K562 (cell line): Measurements from ENCODE around the gene TSPAN15. TPM values are rescaled to one million over a fixed set of nuclear protein-coding genes. Genes with fewer than 3 reads are reported as not detected.

Source experiments
- ATAC-seq: fragments of 200-7000 bp; cut with Tn5 transposase; 3 replicates; pipeline ENCODE4 v1.9.1; 2020; ENCODE audit warnings: moderate library complexity
- BruUV-seq: library from RNA; stranded (reverse); fragments of 400-500 nt; replicated peaks from 2 replicates; lab custom pipeline; 2021; lab: Mats Ljungman, UMichigan
- CTCF ChIA-PET: fragments of 300-600 bp; formaldehyde crosslinking; extraction: SDS; loops from one replicate; lab custom pipeline; 2021; ENCODE audit warnings: low intra/inter-chr PET ratio; lab: Yijun Ruan, JAX
- POLR2A ChIA-PET: fragments of 300-600, 350-650 bp; sonication (Branson Sonifier 250); formaldehyde crosslinking; extraction: SDS; loops from one replicate; lab custom pipeline; 2021; ENCODE audit warnings: antibody characterized with exemption, inconsistent platforms; lab: Yijun Ruan, JAX
- DNase-seq, 4 experiments: peaks; one replicate each; pipeline versions ENCODE4 v3.0.0 to v3.0.0-alpha.2; 2011 to 2018; ENCODE audit warnings: low spot score in 3 of 4, mixed read lengths in 3 of 4; ENCODE audit errors: extremely low read depth in 1 of 4
- FAIRE-seq: peaks from 2 replicates; lab custom pipeline; 2011; peaks lifted over from hg19 to GRCh38; lab: Jason Lieb, UNC
- H2AFZ ChIP-seq: 2 replicates; pipeline ENCODE4 v1.6.0; 2011; ENCODE audit warnings: low read depth, low read length, control low read depth, inconsistent platforms
- H3K27ac ChIP-seq: fragments of 200-600 bp; 3 replicates; pipeline ENCODE4 v1.8.0; 2011; ENCODE audit warnings: low read depth, mild to moderate bottlenecking, control low read depth, inconsistent platforms, low read length, moderate library complexity, mixed read lengths; ENCODE audit errors: extremely low read depth
- H3K27me3 ChIP-seq, 2 experiments: fragments of 300-600 bp in 1 of 2; 2 replicates in 1 of 2; 3 replicates in 1 of 2; pipeline versions ENCODE4 v1.6.0 to v1.8.0; 2011; ENCODE audit warnings: inconsistent platforms in 2 of 2, low read length in 2 of 2, mild to moderate bottlenecking in 1 of 2, mixed read lengths in 1 of 2, moderate library complexity in 1 of 2; ENCODE audit not compliant: control insufficient read depth in 2 of 2, insufficient read depth in 2 of 2
- H3K36me3 ChIP-seq: fragments of 300-600 bp; 3 replicates; pipeline ENCODE4 v1.8.0; 2011; ENCODE audit warnings: mild to moderate bottlenecking, low read length, inconsistent platforms; ENCODE audit not compliant: control insufficient read depth, insufficient read depth
- H3K4me1 ChIP-seq, 2 experiments: fragments of 200-600 bp in 1 of 2; replicated peaks in 1 of 2; 2 replicates in 1 of 2; 3 replicates in 1 of 2; pipeline versions ENCODE4 v1.5.1 to v1.8.0; 2011; ENCODE audit warnings: inconsistent platforms in 2 of 2, low read length in 2 of 2, mild to moderate bottlenecking in 1 of 2, mixed read lengths in 1 of 2, moderate library complexity in 1 of 2; ENCODE audit not compliant: control insufficient read depth in 2 of 2, insufficient read depth in 2 of 2
- H3K4me2 ChIP-seq: 2 replicates; pipeline ENCODE4 v1.6.1; 2011; ENCODE audit warnings: low read length, control low read depth, inconsistent platforms, mixed read lengths; ENCODE audit not compliant: insufficient read depth
- H3K4me3 ChIP-seq: fragments of 200-600 bp; sonication (generic), shearing (Covaris generic); 2 replicates; pipeline ENCODE4 v1.5.1; 2016; ENCODE audit warnings: control low read depth, inconsistent platforms
- H3K79me2 ChIP-seq: fragments of 200-600 bp; 3 replicates; pipeline ENCODE4 v1.8.0; 2011; ENCODE audit warnings: low read length, inconsistent platforms; ENCODE audit not compliant: control insufficient read depth, insufficient read depth
- H3K9ac ChIP-seq, 2 experiments: 2 replicates each; pipeline versions ENCODE4 v1.6.0 to v1.6.1; 2011; ENCODE audit warnings: low read depth in 2 of 2, low read length in 2 of 2, control low read depth in 1 of 2, inconsistent platforms in 1 of 2, mild to moderate bottlenecking in 1 of 2, mixed read lengths in 1 of 2; ENCODE audit not compliant: insufficient read depth in 1 of 2
- H3K9me1 ChIP-seq: one replicate; pipeline ENCODE4 v1.6.0; 2011; ENCODE audit warnings: inconsistent platforms, mild to moderate bottlenecking, low read length, moderate library complexity; ENCODE audit not compliant: control insufficient read depth, insufficient read depth
- H3K9me3 ChIP-seq: replicated peaks from 2 replicates; pipeline ENCODE4 v1.5.1; 2011; ENCODE audit warnings: low read depth, low read length, inconsistent platforms; ENCODE audit not compliant: control insufficient read depth, insufficient read depth
- H4K20me1 ChIP-seq: replicated peaks from 2 replicates; pipeline ENCODE4 v1.6.1; 2011; ENCODE audit warnings: low read length, inconsistent platforms, mixed read lengths; ENCODE audit not compliant: control insufficient read depth, insufficient read depth
- CREB1 ChIP-seq, 2 experiments: sonication (generic) in 1 of 2; formaldehyde crosslinking in 1 of 2; IDR thresholded peaks; 2 replicates each; pipeline versions ENCODE4 v1.6.1 to v1.8.0; 2012 to 2022; ENCODE audit warnings: inconsistent platforms in 1 of 2, mild to moderate bottlenecking in 1 of 2, missing genetic modification reagents in 1 of 2, moderate library complexity in 1 of 2
- CREM ChIP-seq: IDR thresholded peaks from 2 replicates; pipeline ENCODE4 v1.6.1; 2014; ENCODE audit warnings: antibody characterized with exemption, low read depth
- CXXC5 ChIP-seq: fragments of 250-450 bp; sonication (Bioruptor Pico); IDR thresholded peaks from 2 replicates; pipeline ENCODE4 v1.8.0; 2022; ENCODE audit warnings: inconsistent platforms, mild to moderate bottlenecking, moderate library complexity
- ETV6 ChIP-seq, 3 experiments: fragments of 150-350 bp in 1 of 3; sonication (generic) in 1 of 3; formaldehyde crosslinking in 1 of 3; IDR thresholded peaks; 2 replicates each; pipeline versions ENCODE4 v1.6.1 to v1.8.0; 2014 to 2022; ENCODE audit warnings: borderline replicate concordance in 2 of 3, low read depth in 2 of 3, antibody characterized with exemption in 1 of 3, low read length in 1 of 3, mild to moderate bottlenecking in 1 of 3, missing genetic modification reagents in 1 of 3
- KAT7 ChIP-seq: sonication (generic); formaldehyde crosslinking; IDR thresholded peaks from 2 replicates; pipeline ENCODE4 v1.8.0; 2022; ENCODE audit warnings: missing genetic modification reagents, mild to moderate bottlenecking, borderline replicate concordance
- MAZ ChIP-seq, 2 experiments: fragments of 450-650 bp in 1 of 2; sonication (generic) in 1 of 2; formaldehyde crosslinking; IDR thresholded peaks in 1 of 2; conservative IDR thresholded peaks in 1 of 2; 2 replicates each; pipeline versions ENCODE4 v1.4.0 to v1.5.0; 2020; ENCODE audit warnings: mild to moderate bottlenecking in 1 of 2, missing genetic modification reagents in 1 of 2
- MTA3 ChIP-seq: fragments of 450-650 bp; formaldehyde crosslinking; IDR thresholded peaks from 2 replicates; pipeline ENCODE4 v1.6.1; 2017; ENCODE audit warnings: mild to moderate bottlenecking, borderline replicate concordance
- NFIC ChIP-seq: fragments of 450-650 bp; IDR thresholded peaks from 2 replicates; pipeline ENCODE4 v1.6.1; 2017; ENCODE audit warnings: mild to moderate bottlenecking, inconsistent platforms
- PBX2 ChIP-seq, 2 experiments: IDR thresholded peaks in 1 of 2; conservative IDR thresholded peaks in 1 of 2; 2 replicates each; pipeline ENCODE4 v1.6.1; 2016; ENCODE audit warnings: low read depth in 2 of 2, mild to moderate bottlenecking in 1 of 2, missing compliant biosample characterization in 1 of 2, missing genetic modification characterization in 1 of 2, moderate library complexity in 1 of 2
- PRMT5 ChIP-seq: sonication (generic); formaldehyde crosslinking; IDR thresholded peaks from 2 replicates; pipeline ENCODE4 v1.5.0; 2020; ENCODE audit warnings: missing genetic modification reagents
- RBM25 ChIP-seq: fragments of 200-400 bp; formaldehyde crosslinking; IDR thresholded peaks from 2 replicates; pipeline ENCODE4 v1.6.1; 2018; ENCODE audit warnings: low read length, low read depth, moderate library complexity; ENCODE audit not compliant: severe bottlenecking
- SMC3 ChIP-seq: conservative IDR thresholded peaks from 2 replicates; pipeline ENCODE4 v1.6.1; 2011; ENCODE audit warnings: low read depth, low read length, improper control_type of control experiment; ENCODE audit not compliant: insufficient read depth
- SRF ChIP-seq, 2 experiments: fragments of 250-450, 450-650 bp in 1 of 2; sonication (Bioruptor Pico) in 1 of 2; sonication (generic) in 1 of 2; formaldehyde crosslinking; IDR thresholded peaks; 2 replicates each; pipeline versions ENCODE4 v1.5.0 to v1.5.1; 2020 to 2022; ENCODE audit warnings: mild to moderate bottlenecking in 1 of 2, missing genetic modification reagents in 1 of 2
- YY1 ChIP-seq, 3 experiments: IDR thresholded peaks; 2 replicates each; pipeline ENCODE4 v1.6.1; 2011; ENCODE audit warnings: low read length in 2 of 3, mild to moderate bottlenecking in 2 of 3, moderate library complexity in 2 of 3, borderline replicate concordance in 1 of 3, control low read depth in 1 of 3, low read depth in 1 of 3; ENCODE audit not compliant: insufficient read depth in 3 of 3, insufficient replicate concordance in 2 of 3, control insufficient read depth in 1 of 3, insufficient read length in 1 of 3; ENCODE audit errors: extremely low read depth in 1 of 3
- ZNF133 ChIP-seq: fragments of 250-450 bp; sonication (Bioruptor Pico); IDR thresholded peaks from 2 replicates; pipeline ENCODE4 v1.4.0; 2020; ENCODE audit warnings: mild to moderate bottlenecking
- WGBS: fragments of 100-300 bp; shearing (Covaris generic); methylation state at CpG from one replicate; pipeline ENCODE4 v1.1.6; 2016; ENCODE audit warnings: low coverage, mixed read lengths; ENCODE audit not compliant: insufficient coverage; ENCODE audit errors: missing lambda C conversion rate; 5-methylcytosine and 5-hydroxymethylcytosine counted together
- in situ Hi-C: fragments of 300-500 bp; cut with MboI; formaldehyde crosslinking; loops from 4 replicates; pipeline ENCODE4 v1.15.0; 2018; ENCODE audit warnings: inconsistent platforms, mixed read lengths
- intact Hi-C: fragments of 100-400 bp; cut with micrococcal nuclease; formaldehyde crosslinking; loops from 2 replicates; pipeline ENCODE4 v1.14.2; 2022
- polyA plus RNA-seq, 8 experiments: library from polyadenylated mRNA; depleted of rRNA in 4 of 8; stranded (reverse) in 5 of 8; unstranded in 3 of 8; fragments of >200 nt; fragmentation: Nextera tagmentation in 2 of 8; fragmentation: Illumina TruSeq in 1 of 8; extraction: Ambion mirVana in 2 of 8; extraction: Trizol in 1 of 8; gene quantifications; 2 replicates each; pipeline versions ENCODE4 v1.2.1 to v1.2.3, GENCODE V29; 2011 to 2014; ENCODE audit warnings: inconsistent platforms in 1 of 8, missing spikeins in 1 of 8
- total RNA-seq, 7 experiments: library from RNA; depleted of rRNA in 6 of 7; stranded (reverse); fragments of >200 nt in 6 of 7; fragmentation: Illumina TruSeq in 2 of 7; extraction: Trizol in 2 of 7; gene quantifications; 2 replicates each; pipeline versions ENCODE4 v1.2.1 to v1.2.3, GENCODE V29; 2011 to 2021; ENCODE audit warnings: low replicate concordance in 1 of 7

The TSPAN15 gene
- total and polyA plus RNA-seq, 9 of the 15 experiments (the other 6 are each of a cell fraction or from before 2014, with no cell fraction given): 0.33 to 1.0 (median 0.45) TPM; not detected in 2

DNA sequence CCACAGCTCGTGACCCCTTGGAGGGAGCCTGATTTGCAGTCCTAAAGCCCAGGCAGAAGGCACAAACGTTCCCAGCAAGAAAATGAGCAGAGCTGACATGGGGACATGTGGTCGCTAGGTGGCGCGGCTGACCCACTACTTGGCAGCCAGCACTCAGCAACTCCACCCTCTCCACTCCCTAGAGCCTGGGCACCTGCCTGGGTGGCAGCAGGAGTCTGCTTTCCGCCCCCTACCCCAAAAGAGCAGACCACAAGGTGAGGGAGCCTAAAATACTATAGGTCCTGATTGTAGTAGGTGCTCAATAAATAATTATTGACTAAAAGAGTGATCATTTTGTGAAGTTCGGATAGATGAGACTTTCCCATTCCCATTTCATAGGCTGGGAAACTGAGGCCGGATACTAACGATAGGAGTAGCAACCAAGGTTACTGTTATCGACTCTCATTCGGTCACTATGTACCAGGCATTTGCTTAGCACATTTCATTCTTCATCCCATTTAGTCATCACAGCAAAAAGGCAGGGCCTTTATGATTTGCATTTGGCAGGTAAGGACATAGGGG lies 64.5 kb downstream of the TSPAN15 start:
- Histone ChIP-seq H3K4me2 (no peak overlapping the region), H3K9ac (no peak overlapping the region), H3K36me3 (no peaks in the 10 kb centered on the region), H4K20me1 (peaks cover 14% of the 10 kb centered on the region), H3K79me2 (no peaks in the 10 kb centered on the region), H3K9me3 (no peaks in the 10 kb centered on the region), H2AFZ (no peak overlapping the region), H3K9me1 (no peaks in the 10 kb centered on the region), H3K27me3 (peaks cover 0 to 28% of the 10 kb centered on the region in 2 experiments; a peak in 4 of 5 replicates), H3K4me1 (no peaks in the 10 kb centered on the region), H3K4me3 (no peak overlapping the region), H3K27ac (no peak overlapping the region)
- peak; percentile 92 for FAIRE-seq
- CTCF ChIA-PET: interaction anchor here (0.6 to 6.5 kb wide), 9 partner anchors 31 to 201 kb away, joined by 3 to 80 read pairs (median 3); partner anchors contain the start of gene FAM241B
- no TSS peak for BruUV-seq
- peak; percentile 82 to 87 (median 86) for DNase-seq
- WGBS: 3% methylated on average over 11 of the region's 11 CpGs
- peak; percentile 99 for ATAC-seq
- in situ Hi-C loops (loop anchor here (5.0 kb wide), 1 partner anchor 122 kb away; no protein-coding TSS in a partner anchor), intact Hi-C loops (loop anchor here (1.0 to 10.0 kb wide), 3 partner anchors 124 to 269 kb away; no protein-coding TSS in a partner anchor)
- POLR2A ChIA-PET: interaction anchor here (0.7 to 1.2 kb wide), 2 partner anchors 120 to 121 kb away, joined by 3 to 6 read pairs; no protein-coding TSS in a partner anchor
- TF ChIP-seq PBX2 (CRISPR knock-in tag; IDR thresholded peaks at IDR 0.05; ENCODE audit: low read depth): no peak
- TF ChIP-seq PBX2 (tag; conservative IDR thresholded peaks at IDR 0.05; ENCODE audit: low read depth): no peak
- peak; percentile 54; the same call in 1 of the 2 replicates for TF ChIP-seq KAT7 (CRISPR knock-in tag)
- TF ChIP-seq RBM25: peak; percentile 93
- TF ChIP-seq PRMT5 (CRISPR knock-in tag): no peak
- TF ChIP-seq ETV6 (IDR thresholded peaks at IDR 0.05; ENCODE audit: borderline replicate concordance in 1 of 2, low read depth in 2 of 2, low read length in 1 of 2): no peak
- 0 out of 2 replicates have a peak, but pooled peaks have one; percentile 13 for TF ChIP-seq ETV6 (CRISPR knock-in tag; IDR thresholded peaks at IDR 0.05; ENCODE audit: borderline replicate concordance)
- TF ChIP-seq MTA3: 0 out of 2 replicates have a peak, but pooled peaks have one; percentile 41
- TF ChIP-seq CREM: 0 out of 2 replicates have a peak, but pooled peaks have one; percentile 45
- 0 out of 2 replicates have a peak, but pooled peaks have one; percentile 15 for TF ChIP-seq CXXC5 (CRISPR knock-in tag)
- TF ChIP-seq CREB1 (IDR thresholded peaks at IDR 0.05): no peak
- TF ChIP-seq CREB1 (CRISPR knock-in tag; IDR thresholded peaks at IDR 0.05): peak; percentile 44; the same call in 1 of the 2 replicates
- peak; percentile 97 for TF ChIP-seq SMC3
- peak in 1 of 3 experiments; percentile 22 for TF ChIP-seq YY1 (IDR thresholded peaks at IDR 0.05; ENCODE audit: borderline replicate concordance in 1 of 3, control insufficient read depth in 1 of 3, extremely low read depth in 1 of 3, insufficient read depth in 3 of 3, insufficient read length in 1 of 3, insufficient replicate concordance in 2 of 3, low read depth in 1 of 3, low read length in 2 of 3)
- no peak for TF ChIP-seq NFIC
- peak in 1 of 2 experiments; percentile 41; a peak in 1 of 4 replicates for TF ChIP-seq SRF (CRISPR knock-in tag; IDR thresholded peaks at IDR 0.05)
- TF ChIP-seq ZNF133 (CRISPR knock-in tag): 0 out of 2 replicates have a peak, but pooled peaks have one; percentile 51
- TF ChIP-seq MAZ (CRISPR knock-in tag; conservative IDR thresholded peaks at IDR 0.05 in 1 of 2, IDR thresholded peaks at IDR 0.05 in 1 of 2): peak; percentile 21 to 44; a peak in 1 of 4 replicates
